OCI-LY3 (cell line): ENCODE measurements around the gene FFAR1.

Experiments
- CTCF ChIP-seq: fragments of 200-600, 300-600 bp; sonication (generic); IDR thresholded peaks from 2 replicates; pipeline ENCODE4 v1.5.1; 2014; ENCODE audit warnings: antibody characterized with exemption, low read length, low read depth
- EZH2phosphoT487 ChIP-seq: fragments of 200-600 bp; shearing (Covaris generic); IDR thresholded peaks from 2 replicates; pipeline ENCODE4 v1.6.1; 2018; ENCODE audit warnings: antibody characterized with exemption, mixed run types, low read depth

GRCh38 chr19:35349614-35350521 is 2.2 kb downstream of the FFAR1 start:
- TF ChIP-seq CTCF = no peak
- no peak for TF ChIP-seq EZH2phosphoT487
